GM21528 (cell line): ENCODE results near the gene RIMS3.

ENCODE experiments used
- ATAC-seq: cut with Tn5 transposase; IDR thresholded peaks from one replicate; pipeline ENCODE4 v1.9.1; 2021; ENCODE audit warnings: mild to moderate bottlenecking, moderate library complexity; ENCODE audit not compliant: unreplicated experiment, low FRiP score

Gene RIMS3

DNA sequence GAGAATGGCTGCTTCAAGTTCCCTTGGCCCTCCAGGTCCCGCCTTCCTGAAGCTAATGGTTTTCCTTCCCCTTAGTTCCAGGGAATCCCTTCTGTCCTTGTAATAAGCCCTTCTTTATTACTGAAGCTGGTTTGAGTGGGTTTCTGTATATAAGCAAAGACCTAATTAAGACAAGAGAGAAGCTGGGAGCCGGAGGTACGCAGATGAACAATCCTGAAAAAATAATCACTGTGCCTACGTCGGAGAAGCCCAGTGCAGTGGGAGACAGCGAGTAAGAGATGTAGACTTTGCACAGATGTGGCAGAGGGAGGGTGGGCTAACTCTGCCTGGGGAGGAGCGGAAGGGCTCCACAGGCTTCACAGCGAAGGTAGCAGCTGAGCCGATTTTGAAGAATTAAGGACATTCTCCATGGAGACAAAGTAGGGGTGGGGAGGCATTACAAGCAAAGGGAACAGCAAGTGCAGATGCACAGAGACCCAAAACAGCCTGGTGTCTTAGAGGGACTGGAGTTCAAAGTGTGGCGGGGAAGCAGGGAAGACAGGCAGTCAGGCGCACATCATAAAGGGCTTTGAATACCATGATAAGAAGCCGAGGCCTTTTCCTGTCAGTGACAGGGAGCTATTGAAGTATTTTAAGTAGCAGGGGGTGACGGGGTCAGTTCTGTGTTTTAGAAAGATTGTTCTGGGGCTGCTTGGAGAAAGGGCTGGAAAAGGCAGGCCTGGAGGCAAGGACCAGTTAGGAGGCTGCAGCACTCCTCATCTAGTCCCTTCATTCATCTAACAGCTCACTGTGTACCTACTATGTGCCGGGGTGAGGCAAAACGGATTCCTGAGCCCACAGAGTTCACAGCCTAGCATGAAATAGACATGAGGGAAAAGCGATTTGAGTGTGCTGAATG, 6.5 kb downstream of the RIMS3 start:
- ATAC-seq, result no peak

DNA sequence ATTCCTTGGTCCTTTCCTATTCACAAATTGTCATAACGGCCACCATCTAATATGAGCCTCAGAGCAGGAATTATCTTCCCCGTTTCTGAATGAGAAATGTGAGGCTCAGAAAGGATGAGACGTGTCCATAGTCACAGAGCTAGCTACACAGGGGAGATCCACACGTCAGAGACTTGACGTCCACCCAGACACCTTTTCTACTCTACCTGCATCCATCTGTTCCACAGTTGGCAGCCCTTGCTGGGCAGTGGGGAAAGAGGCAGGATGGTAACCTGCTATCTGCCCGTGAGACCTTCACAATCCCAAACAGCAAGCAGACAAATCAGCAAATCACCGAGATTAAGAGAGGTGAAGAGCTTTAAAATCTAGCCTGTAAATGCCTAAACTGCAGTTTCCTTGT, 8.4 kb downstream of the RIMS3 start:
- no peak for ATAC-seq

DNA sequence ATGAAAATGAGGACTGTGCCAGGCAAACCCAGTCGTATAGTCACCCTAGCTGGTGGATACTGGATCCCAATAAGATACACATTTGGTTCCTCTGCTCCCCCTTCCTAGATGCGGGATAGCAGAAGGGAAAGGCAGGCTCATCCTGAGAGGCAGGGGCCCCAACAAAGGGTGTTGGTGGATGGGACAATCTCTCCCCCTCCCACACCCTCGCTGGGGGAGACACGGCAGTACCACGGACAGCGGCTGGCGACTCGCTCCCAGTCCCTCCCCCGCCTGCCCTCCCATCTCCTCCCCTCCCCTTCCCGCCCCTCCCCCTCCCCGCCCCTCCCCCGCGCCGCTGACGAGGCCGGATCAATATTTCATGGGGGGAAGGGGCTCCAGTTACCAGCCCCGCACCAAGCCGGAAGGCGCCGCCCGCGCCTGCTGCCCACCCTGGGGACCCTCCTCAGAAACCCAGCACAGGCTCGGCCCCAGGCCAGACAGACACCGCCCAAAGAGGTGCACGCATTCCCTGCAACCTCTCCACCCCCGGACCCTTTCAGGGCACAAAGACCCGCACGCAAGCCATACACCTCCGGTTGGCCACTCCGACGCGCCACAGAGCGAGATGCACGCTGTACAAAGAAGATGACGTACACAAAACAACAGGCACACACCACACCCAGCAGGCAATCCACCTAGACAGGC, 11.5 kb downstream of the RIMS3 start:
- ATAC-seq, result no peak

DNA sequence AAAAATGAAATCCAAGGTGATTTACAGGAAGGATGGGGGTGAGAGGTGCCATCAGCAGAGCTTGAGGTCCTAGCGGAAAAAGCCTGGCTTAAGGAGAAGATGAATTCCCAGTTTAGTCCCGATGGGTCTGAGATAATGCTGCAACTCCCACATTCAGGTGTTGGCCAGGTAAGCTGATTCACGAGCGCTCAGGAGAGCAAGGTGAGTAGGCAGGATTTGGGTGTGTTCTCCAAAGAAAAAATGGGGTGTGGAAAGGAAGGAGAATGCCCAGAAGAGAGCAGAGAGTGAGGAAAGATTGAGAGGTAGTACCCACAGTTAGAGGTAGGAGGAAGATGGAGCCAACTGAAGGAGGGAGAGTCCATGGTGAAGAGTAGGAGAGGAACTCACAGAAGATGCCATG, 12.5 kb downstream of the RIMS3 start:
- ATAC-seq, result no peak

DNA sequence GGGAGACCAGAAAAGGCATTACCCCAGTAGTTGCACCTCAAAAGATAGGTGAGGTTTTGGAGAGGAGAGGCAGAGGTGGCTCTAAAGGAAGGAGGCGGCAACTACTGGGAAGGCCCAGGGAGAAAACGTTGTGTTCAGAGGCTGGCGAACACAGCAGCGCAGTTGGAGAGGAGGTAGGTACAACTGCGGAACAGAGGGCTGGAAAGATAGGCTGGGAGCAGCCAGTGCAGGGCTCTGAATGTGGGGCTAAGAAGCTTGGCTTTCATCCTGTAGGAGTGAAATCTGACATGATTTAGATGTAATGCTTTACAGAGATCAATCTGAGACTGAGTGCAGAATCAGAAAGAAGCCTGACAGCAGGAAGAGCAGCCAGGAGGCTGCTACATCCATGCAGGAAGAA, 13.0 kb downstream of the RIMS3 start:
- ATAC-seq, result no peak

DNA sequence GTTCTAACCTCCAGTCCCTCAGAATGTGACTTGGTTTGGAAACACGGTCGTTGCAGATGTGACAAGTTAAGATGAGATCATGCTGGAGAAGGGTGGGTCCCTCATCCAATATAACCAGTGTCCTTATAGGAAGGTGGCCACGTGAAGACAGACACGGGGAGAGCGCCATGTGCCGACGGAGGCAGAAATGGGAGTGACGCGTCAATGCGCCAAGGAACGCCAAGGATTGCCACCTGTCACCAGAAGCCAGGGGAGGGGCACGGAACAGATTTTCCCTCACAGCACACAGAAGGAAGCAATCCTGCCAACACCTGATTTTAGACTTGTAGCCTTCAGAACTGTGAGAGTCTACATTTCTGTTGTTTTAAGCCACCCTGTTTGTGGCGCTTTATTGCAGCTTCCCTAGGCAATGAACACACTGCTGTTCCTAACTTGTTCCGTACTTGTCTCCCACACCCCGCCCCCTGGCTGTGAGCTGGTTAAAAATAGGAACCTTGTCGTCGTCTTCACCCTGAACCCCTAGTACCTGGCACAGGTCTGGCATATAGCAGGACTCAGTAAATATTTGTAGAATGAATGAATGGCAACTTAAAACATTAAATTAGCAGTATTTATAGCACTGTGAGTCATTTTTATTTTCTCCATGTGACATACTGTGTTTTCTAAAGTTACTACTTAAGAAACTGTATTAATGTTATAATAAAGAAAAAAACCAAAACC, 14.2 kb downstream of the RIMS3 start:
- no peak for ATAC-seq

DNA sequence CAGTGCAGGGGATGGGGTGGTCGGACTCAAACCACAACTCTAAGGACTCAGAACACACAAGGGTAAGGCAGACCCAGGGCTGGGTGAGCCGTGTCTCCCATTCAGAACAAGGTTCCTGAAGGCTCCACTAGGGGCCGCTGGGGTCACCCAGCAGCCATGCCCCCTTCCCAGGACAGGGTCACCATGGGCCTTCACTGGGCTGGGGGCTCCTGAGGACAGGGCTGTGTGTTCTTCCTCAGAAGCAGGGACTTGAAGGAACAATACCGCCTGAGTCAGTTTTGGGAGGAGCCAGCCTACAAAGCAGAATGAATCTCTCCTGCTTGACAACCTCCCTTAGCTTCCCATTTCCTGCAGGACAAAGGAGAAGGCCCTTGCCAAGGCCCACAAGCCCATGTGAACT, 15.4 kb downstream of the RIMS3 start:
- no peak for ATAC-seq

DNA sequence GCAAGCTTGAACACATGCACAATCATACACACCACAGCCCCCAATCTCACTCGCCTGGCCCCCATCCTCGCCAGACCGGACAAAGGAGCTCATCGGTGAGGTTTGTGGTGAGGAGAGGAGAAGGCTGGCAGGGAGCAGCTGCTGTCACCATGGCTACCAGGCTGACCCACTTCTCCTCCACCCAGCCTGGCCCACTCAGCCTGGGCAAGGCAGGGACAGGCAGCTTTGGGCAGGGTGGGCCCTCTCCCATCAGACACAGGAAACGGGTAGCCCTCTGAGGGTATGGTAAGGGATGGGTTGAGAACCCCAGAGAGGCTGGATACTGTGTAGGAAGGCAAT, 15.9 kb downstream of the RIMS3 start:
- no peak for ATAC-seq

DNA sequence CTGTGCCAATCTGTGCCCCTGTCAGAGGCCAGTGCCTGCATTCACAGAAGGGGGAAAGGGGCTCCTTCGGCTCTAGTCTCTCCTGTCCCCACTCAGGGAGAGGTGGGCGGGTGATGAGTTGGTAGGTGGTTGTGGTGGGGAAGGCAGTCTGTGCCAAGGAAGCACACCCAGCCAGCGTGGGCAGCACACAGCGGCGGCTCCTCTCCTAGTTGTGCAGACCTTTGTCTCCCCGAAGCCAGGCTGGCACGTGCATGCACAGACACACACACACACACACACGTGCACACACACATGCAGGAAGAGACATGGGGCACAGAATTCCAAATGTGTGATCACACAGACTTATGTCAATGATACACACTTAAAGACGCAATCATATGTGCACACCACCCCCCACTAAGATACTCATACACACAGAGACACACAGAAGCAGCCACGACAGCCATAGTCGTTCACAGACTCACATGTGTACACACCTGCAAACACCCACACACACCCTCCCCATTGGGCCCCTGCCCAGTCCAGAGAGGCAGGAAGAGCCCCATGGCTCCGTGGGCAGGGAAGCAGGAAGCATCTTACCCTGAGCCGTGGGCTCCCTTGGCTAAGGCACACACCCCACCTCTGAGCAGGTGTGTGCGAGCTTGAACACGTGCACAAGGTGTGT, 16.4 kb downstream of the RIMS3 start:
- no peak for ATAC-seq

DNA sequence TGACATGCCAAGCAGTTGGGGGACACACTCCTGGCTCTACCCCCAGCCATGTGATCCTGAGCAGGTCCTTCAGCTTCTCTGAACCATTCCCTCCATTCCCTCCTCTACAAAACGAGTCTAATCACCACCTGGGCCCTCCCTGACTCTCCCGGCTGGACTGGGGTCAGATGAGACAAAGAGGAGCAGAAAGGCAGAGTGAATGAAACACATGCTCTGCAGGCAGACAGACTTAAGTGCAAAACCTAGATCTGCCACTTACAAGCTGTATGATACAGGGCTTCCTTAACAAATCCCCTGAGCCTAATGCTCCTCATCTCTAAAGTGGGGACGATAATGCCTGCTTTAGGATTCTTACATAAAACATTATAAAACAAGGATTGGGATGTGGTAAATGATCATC, 17.3 kb downstream of the RIMS3 start:
- no peak for ATAC-seq

DNA sequence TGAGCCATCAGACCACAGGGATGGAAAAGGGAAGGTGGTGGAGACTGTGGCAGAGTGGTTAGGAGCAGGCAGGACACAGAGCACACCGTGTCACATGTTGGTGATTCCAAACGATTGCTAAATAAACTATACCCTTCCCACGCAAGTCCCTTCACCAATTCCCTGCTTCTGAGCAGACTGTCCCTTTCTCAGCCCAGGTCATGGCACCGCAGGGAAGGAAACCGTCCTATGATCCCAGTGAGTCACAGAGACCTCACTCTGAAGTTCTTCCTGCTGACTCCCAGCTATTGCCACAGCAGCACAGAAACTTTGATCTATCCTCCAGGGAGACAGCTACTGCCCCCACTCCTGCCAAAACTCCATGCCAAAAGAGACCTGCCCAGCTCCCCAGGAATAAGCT, 19.2 kb downstream of the RIMS3 start:
- ATAC-seq, result no peak

DNA sequence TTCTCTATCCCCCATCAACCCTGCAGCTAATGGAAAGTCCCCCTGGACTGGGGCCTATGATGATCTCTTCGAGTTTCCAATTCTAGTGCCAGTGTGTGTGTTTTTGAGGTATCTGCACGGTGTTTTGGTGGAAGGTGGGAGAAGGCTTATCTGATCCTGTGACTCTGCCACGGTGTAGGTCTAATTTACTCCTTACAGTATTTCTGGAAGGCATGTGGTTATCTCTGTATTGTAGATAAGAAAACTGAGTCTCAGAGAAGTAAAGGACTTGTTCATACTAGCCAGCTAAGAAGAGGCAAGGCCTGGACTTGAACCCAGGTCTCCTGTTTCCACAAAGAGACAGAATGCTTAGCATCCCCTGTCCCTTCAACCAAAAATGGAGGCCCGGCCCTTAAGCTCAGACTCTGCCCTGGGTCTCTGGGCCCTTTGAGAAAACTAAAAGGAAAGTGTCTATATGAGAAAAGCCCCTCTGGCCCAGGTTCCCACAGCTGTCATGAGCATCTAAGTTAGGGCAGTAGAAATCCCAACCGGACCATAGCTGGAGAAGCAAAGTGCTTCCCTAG, 20.3 kb downstream of the RIMS3 start:
- ATAC-seq, result no peak

DNA sequence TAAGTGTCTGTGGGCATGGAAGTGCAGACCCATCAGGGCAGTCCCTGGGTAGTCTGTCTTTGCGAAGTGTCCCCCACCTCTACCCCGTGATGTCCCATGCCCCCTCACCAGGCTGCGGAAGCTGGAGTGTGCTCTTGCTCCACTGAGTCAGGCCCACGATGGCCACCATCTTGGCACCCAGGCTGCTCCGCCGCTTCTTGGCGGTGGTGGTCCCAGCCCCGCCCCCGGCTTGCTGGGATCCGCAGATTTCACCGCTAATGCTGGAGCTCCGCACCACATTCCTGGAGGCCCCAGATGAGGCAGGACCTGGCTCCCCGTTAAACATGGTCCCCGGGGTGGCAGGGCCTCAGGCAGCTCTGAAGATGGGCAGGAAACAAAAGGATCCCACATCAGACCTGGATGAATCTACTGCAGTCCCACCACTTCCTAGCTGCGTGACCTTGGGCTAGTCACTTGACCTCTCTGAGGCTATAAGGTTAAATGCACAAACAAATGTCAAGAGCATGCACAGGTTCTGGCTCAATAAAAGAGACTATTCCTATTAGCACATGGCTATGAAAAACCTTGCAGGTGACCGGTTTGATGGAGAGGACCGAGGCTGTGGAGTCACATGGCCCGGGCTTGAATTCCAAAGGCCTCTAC, 23.8 kb downstream of the RIMS3 start:
- ATAC-seq, result no peak

DNA sequence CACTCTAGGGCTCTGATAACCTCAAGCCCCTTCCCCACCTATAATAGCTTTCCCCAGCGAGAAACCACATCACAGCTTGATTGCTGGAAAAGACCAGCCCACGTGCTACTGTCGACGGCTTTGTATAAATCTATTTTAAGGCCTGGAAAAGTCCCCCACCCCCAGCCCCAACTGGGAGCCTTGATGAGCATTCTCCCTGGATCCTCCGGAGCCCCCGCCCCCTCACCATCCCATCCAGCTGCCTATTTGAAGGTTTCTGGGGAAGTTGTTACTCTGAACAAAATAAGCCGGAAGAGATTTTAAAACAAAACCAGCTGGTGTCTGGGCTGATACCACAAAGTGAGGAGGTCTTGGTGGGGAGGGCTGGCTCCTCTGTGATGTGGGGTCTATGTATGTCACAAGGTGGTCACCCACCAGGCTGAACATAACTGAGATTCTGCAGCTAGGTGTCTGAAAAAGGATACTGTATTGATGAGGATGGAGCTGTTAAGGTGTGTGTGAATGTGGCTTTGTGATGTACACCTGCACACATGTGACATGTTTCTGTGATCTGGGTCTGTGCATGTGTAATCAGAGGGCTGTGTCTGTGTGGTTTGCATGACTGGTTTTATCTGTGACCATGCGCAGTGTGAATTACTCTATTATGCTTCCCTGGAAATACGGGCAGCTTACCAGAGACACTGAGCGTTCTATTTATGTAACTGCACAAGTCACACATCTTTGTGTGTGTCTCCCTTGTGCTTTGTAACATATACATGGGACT, 25.0 kb downstream of the RIMS3 start:
- ATAC-seq, result no peak

DNA sequence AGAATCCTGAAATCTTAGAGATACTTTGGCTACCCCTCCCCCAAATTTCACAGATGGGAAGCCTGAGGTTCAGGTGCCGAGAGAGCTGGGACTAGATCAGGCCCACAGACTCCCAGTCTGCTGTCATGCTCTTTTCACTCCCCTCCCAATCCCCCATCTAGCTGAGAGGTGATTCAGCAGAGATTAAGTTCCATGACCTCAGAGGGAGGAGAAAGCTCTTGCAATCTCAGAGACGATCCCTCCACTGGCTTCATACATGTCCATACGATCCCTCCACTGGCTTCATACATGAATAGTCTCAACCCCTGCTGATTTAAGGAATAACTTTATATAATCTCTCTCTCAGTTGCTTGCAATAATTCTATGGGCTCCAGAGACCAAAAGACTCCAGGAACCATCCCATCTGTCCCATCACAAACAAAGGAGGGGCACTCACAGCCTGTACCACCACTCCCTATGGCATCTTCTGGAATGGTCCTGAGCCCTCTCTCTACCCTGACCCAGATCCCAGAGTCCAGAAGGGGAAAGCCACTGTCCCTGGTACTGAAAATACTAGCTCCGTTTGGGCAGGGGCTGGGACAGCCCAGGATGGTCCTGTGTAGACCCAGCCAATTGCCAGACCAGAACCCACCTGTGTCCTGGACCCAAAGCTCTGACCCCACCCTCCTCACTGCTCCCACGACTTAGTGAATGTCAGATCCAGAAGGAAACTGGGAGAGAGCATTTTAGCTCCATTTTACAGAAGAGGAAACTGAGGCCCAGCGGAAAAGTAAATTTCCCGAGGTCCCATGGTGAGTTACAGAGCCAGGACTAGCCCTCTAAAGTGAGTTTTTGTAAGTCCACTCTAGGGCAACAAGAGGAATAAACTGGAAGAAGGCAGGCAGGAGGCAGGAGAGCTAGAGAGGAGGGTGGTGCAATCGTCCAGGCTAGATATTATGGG, 27.1 kb downstream of the RIMS3 start:
- no peak for ATAC-seq

DNA sequence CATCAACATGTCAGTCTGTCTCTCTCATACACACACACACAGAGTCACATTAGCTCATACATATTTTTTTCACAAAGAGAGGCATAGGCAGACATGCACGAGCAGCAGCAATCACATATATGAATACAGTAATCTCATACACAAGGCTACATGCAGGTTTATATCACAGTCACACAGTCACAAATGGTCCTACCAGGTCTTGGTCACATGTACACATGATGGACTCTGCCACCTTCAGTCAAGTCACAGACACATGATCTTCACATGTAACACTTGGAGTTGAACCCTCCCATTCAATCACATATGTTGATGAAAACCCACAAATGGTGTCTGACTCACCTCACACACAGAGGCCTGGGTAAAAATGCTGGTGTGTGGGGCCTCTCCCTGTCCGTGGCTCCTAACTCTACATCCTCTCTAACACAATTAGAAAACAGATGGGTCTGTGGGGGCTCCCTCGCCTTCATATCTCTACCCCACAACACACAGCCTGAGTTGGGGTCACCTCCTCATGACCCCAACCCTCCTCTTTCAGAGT, 27.9 kb downstream of the RIMS3 start:
- no peak for ATAC-seq

DNA sequence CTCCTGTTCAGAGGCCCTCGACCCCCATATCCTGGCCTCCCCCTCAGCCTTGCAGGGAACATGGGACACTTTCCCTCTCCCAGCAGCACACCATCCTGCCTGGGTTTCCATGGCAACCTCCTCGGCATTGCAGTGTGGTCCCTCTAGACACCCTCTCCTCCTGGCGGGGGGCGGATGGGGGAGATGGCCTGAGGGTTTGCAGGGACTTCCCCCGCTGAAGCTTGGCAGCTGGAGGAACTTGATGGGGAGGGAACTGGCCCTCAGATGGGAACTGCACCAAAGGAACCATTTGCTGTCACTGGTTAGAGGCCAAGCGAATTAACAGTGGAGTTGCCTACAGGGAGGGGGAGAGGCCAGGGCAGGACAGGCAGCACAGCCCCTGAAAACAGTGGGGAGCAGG, 28.7 kb downstream of the RIMS3 start:
- ATAC-seq, result no peak
